Amniotic epithelial cell (primary cell): Measurements from ENCODE around the gene ASS1.
A peak's percentile ranks its signal among the peaks of the same experiment; 100 is the strongest.
"Not testable (repeated sequence)": the region's sequence is repeated elsewhere in the genome, so short reads cannot be mapped to it uniquely, and the experiment has no call there.

Experiments
- DNase-seq: peaks from one replicate; pipeline ENCODE4 v3.0.0-alpha.2; 2010; ENCODE audit warnings: low read depth

ASS1 gene

GRCh38 chr9:130434656-130435055 lies 10.1 kb upstream of the ASS1 start:
- not testable (repeated sequence) for DNase-seq

GRCh38 chr9:130437011-130437789 lies 7.6 kb upstream of the ASS1 start:
- DNase-seq: no peak

GRCh38 chr9:130438382-130438981 lies 6.3 kb upstream of the ASS1 start:
- no peak for DNase-seq

- no peak for DNase-seq
Measured at GRCh38 chr9:130441031-130441430, 3.7 kb upstream of the ASS1 start.

- no peak for DNase-seq
Measured at GRCh38 chr9:130442746-130443455, 1.9 kb upstream of the ASS1 start.

- no peak for DNase-seq
Measured at GRCh38 chr9:130443456-130443801, 1.3 kb upstream of the ASS1 start.

- DNase-seq: no peak
Measured at GRCh38 chr9:130443840-130444492, 795 bp upstream of the ASS1 start.

- peak; percentile 71 for DNase-seq
Measured at GRCh38 chr9:130445268-130445983, 665 bp downstream of the ASS1 start.

- peak; percentile 97 for DNase-seq
Measured at GRCh38 chr9:130446101-130446861, 1.5 kb downstream of the ASS1 start.

GRCh38 chr9:130447193-130447816 lies 2.5 kb downstream of the ASS1 start:
- no peak for DNase-seq

GRCh38 chr9:130448035-130448624 lies 3.4 kb downstream of the ASS1 start:
- DNase-seq: peak; percentile 31

GRCh38 chr9:130448771-130449603 lies 4.2 kb downstream of the ASS1 start:
- no peak for DNase-seq

- DNase-seq: no peak
Measured at GRCh38 chr9:130450344-130451003, 5.7 kb downstream of the ASS1 start.

- no peak for DNase-seq
Measured at GRCh38 chr9:130451004-130451390, 6.2 kb downstream of the ASS1 start.

- DNase-seq: peak; percentile 94
Measured at GRCh38 chr9:130451509-130452388, 7.0 kb downstream of the ASS1 start.

GRCh38 chr9:130452835-130453234 lies 8.1 kb downstream of the ASS1 start:
- DNase-seq: no peak

GRCh38 chr9:130453487-130453886 lies 8.7 kb downstream of the ASS1 start:
- peak; percentile 64 for DNase-seq
